WI38 (cell line): ENCODE measurements around the gene TOP1.

Experiments
- H3K4me3 ChIP-seq: 2 replicates; pipeline ENCODE4 v1.5.1; 2011; ENCODE audit warnings: low read depth, mild to moderate bottlenecking, control low read depth, low read length
- TF ChIP-seq, protein P1 (sequence below): IDR thresholded peaks from 2 replicates; pipeline ENCODE4 v1.5.1; 2012; ENCODE audit warnings: low read depth, mild to moderate bottlenecking, control low read depth, low read length

Gene TOP1

DNA sequence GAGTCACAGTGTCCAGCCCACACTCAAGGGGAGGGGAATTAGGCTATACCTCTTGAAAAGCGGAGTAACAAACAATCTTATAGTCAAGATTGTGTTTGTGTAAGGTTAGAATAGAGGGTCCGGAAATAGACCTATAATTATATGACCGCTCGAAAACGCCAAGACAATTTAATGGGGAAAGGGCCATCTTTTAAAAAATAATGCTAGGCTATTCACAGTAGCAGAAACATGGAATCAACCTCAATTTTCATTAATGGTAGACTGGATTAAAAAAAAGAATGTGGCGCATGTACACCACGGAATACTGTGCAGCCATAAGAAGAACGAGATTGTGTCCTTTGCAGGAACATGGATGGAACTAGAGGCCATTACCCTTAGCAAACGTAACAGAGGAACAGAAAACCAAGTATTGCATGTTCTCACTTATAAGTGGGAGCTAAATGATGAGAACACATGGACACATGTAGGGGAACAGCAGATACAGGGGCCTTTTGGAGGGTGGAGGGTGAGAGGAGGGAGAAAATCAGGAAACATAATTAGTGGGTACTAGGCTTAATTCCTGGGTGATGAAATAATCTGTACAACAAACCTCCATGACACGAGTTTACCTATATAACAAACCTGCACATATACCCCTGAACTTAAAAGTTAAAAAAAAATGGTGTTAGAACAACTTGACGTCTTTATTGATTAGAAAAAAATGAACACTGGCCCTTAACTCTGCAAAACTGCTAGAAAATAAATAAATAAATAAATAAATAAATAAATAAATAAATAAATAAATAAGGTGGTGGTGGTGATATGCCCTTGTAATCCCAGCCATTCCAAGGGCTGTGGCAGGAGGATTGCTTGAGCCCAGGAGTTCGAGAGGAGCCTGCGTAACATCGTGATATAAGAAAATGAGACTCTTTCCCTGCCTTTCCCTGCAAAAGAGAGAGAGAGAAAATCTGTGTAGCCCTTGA, 30.3 kb downstream of the TOP1 start:
- H3K4me3 ChIP-seq = no peak overlapping the region
- TF ChIP-seq, protein P1, sequence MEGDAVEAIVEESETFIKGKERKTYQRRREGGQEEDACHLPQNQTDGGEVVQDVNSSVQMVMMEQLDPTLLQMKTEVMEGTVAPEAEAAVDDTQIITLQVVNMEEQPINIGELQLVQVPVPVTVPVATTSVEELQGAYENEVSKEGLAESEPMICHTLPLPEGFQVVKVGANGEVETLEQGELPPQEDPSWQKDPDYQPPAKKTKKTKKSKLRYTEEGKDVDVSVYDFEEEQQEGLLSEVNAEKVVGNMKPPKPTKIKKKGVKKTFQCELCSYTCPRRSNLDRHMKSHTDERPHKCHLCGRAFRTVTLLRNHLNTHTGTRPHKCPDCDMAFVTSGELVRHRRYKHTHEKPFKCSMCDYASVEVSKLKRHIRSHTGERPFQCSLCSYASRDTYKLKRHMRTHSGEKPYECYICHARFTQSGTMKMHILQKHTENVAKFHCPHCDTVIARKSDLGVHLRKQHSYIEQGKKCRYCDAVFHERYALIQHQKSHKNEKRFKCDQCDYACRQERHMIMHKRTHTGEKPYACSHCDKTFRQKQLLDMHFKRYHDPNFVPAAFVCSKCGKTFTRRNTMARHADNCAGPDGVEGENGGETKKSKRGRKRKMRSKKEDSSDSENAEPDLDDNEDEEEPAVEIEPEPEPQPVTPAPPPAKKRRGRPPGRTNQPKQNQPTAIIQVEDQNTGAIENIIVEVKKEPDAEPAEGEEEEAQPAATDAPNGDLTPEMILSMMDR = no peak

DNA sequence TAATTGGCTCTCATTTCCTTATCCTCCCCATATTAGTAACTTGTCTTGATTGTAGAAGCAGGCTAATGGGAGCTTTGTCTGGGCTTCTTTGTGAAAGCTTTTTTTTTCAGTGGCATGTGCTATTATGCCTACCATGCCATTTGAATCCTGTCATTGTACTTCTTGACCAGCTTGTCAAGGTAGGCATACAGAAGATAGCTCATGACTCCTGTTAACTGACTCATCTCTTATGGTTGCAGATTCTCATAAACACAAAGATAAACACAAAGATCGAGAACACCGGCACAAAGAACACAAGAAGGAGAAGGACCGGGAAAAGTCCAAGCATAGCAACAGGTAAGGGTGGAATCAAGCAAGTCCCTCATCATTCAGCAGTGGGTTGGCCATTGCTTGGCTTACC, 32.5 kb downstream of the TOP1 start:
- H3K4me3 ChIP-seq = no peak overlapping the region
- TF ChIP-seq, protein P1 = no peak

DNA sequence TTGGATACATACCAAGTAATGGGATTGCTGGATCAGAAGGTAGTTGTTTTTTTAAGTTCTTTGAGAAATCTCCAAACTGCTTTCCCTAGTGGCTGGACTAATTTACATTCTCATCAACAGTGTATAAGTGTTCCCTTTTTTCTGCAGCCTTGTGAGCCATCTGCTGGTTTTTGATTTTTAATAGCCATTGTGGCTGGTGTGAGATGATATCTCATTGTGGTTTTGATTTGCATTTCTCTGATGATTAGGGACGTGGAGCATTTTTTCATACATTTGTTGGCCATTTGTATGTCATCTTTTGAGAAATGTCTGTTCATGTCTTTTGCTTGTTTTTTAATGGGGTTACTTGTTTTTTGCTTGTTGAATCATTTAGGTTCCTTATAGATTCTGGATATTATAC, 34.8 kb downstream of the TOP1 start:
- TF ChIP-seq, protein P1 = no peak
- no peak overlapping the region for H3K4me3 ChIP-seq

DNA sequence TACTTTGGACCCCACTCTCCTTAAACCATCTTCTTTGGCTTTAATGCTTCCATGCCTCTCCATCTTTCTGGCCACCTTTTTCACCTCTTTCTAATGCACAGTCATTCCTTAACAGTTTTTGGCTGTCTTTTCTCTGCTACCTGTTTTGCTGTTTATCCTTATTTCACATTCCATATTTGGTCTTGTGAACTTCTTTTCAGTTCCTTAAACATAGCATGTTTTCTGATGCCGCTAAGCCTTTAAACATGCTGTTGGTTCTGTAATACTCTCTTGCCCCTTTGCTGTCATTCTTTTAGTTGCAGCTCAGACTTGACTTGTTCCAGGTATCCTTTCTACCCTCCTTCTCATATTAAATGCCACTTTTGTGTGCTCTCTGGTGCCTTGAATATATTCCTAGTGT, 35.8 kb downstream of the TOP1 start:
- H3K4me3 ChIP-seq = no peak overlapping the region

DNA sequence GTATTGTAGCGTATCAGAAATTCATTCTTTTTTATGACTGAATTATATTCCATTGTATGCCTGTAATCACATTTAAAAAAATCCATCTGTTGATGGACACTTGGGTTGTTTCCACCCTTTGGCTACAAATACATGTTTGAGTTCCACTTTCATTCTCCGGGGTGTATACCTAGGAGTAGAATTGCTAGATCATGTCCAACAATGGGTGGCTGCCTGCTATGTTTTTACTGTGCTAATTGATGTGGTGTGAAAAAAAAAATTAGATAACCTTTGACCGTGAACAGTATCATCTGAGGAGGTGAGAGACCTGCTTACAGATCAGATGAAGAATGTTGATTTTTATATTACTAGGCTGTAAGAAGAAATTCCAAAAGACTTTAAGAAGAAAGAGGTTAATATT, 37.1 kb downstream of the TOP1 start:
- no peak overlapping the region for H3K4me3 ChIP-seq
- TF ChIP-seq, protein P1 = no peak

More for the DNA sequence above, 35.8 kb downstream of the TOP1 start:
- TF ChIP-seq, protein P1 = no peak

DNA sequence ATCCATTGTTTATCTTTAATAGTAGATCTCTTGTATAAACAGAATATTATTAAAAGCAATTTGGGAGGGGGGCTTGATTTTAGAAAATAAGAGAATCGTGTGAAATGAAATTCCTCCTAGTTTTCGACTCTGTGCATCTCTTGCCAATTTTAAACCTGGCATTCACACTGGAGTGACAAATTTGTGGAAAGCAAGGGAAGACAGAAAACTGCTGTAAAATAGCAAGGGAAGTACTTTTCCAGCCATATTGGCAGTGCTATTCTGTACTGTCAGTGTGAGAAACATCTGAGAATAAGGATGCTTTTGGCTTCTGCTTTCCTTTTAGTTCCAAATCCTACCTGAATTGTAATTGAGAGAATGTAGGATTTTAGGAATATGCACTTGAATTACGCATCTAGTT, 40.2 kb downstream of the TOP1 start:
- TF ChIP-seq, protein P1 = no peak
- H3K4me3 ChIP-seq = no peak overlapping the region

DNA sequence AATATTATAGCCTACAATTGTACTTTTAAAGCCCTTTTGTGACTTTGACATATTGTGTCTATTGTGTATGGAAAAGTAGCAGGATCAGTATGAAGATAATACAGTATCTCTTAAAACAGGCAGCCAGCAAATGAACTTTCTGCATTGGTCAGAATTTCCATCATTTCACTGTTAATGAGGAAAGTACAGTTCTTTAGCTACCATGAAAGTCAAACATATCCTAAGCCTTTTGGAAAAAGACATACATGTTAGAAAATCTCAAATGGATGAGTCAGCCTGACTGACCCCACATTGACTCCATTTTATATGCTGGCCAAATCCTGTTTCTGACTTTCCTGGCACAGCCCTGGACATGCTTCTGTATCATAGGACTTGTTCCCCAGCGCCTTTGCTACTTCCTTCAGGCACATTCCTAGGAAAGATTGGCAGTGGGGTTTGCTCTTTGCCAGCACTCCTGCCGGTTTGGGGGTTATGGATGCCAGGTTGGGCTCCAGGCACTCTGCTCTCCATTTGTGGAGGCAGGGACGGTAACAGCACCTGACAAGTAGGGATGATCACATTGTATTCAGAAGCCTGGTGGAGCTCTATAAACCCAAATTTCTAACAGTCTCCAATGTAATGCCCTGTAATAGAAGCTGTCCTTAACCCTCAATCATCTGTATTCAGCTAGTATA, 43.7 kb downstream of the TOP1 start:
- H3K4me3 ChIP-seq = no peak overlapping the region
- TF ChIP-seq, protein P1 = no peak
